ENCODE data around the gene SRRM2.

Gene SRRM2

DNA sequence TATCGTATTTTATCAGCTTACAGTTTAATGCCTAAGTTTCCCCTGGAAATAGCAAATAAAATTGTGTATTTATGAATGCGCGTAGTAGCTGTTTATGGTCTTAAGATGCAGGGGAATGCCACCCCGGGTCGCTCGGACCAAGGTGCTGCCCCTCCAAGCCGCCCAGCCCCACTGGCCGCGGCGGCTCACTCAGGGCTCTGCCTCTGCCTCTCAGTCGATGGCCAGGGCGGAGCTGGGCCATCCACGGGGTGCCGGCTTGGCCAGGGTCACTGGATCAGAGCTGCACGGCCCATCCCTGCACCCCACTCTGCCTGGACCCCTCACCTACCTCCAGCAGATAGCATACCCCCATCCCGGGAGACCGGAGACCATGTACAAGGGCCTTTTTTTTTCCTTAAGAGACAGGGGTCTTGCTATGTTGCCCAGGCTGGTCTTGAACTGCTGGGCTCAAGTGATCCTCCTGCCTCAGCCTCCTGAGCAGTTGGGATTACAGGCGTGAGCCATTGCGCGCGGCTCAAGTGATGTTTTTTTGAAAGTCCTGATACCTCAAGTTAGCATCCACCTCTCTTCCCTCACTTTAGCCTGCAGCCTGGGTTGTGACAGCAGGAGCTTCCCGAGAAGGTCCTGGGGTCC, 43.4 kb upstream of the SRRM2 start:
- Histone ChIP-seq H3K36me3 (ENCODE audit: control insufficient read depth, insufficient read depth, low read length) (peaks cover 39% of the 10 kb centered on the region), H3K4me3 (ENCODE audit: insufficient read depth, low read depth, low read length, poor library complexity, severe bottlenecking) (no peak overlapping the region), H3K9me3 (ENCODE audit: control insufficient read depth, low read length) (no peaks in the 10 kb centered on the region), H3K4me1 (ENCODE audit: control insufficient read depth, insufficient read depth, low read length, poor library complexity, severe bottlenecking) (no peaks in the 10 kb centered on the region), H3K27ac (ENCODE audit: insufficient read depth, low read length, poor library complexity, severe bottlenecking) (no peak overlapping the region), H3K27me3 (replicated peaks; ENCODE audit: control insufficient read depth, insufficient read depth, low read length, poor library complexity, severe bottlenecking) (no peaks in the 10 kb centered on the region)
- no peak for DNase-seq

GRCh38 chr16:2709588-2709984, 42.9 kb upstream of the SRRM2 start:
- no peak overlapping the region for H3K4me3 ChIP-seq (ENCODE audit: insufficient read depth, low read depth, low read length, poor library complexity, severe bottlenecking)
- H3K4me1 ChIP-seq (ENCODE audit: control insufficient read depth, insufficient read depth, low read length, poor library complexity, severe bottlenecking), result no peaks in the 10 kb centered on the region
- H3K36me3 ChIP-seq (ENCODE audit: control insufficient read depth, insufficient read depth, low read length), result peaks cover 36% of the 10 kb centered on the region
- H3K27ac ChIP-seq (ENCODE audit: insufficient read depth, low read length, poor library complexity, severe bottlenecking), result no peak overlapping the region
- H3K9me3 ChIP-seq (ENCODE audit: control insufficient read depth, low read length), result no peaks in the 10 kb centered on the region
- DNase-seq, result no peak
- H3K27me3 ChIP-seq (replicated peaks; ENCODE audit: control insufficient read depth, insufficient read depth, low read length, poor library complexity, severe bottlenecking), result no peaks in the 10 kb centered on the region

GRCh38 chr16:2710021-2710710, 42.3 kb upstream of the SRRM2 start:
- no peak for DNase-seq
- Histone ChIP-seq H3K4me3 (ENCODE audit: insufficient read depth, low read depth, low read length, poor library complexity, severe bottlenecking) (no peak overlapping the region), H3K27me3 (replicated peaks; ENCODE audit: control insufficient read depth, insufficient read depth, low read length, poor library complexity, severe bottlenecking) (no peaks in the 10 kb centered on the region), H3K9me3 (ENCODE audit: control insufficient read depth, low read length) (no peaks in the 10 kb centered on the region), H3K27ac (ENCODE audit: insufficient read depth, low read length, poor library complexity, severe bottlenecking) (no peak overlapping the region), H3K4me1 (ENCODE audit: control insufficient read depth, insufficient read depth, low read length, poor library complexity, severe bottlenecking) (peaks cover under 1% of the 10 kb centered on the region), H3K36me3 (ENCODE audit: control insufficient read depth, insufficient read depth, low read length) (peaks cover 31% of the 10 kb centered on the region)

GRCh38 chr16:2710711-2711231, 41.7 kb upstream of the SRRM2 start:
- H3K27ac ChIP-seq (ENCODE audit: insufficient read depth, low read length, poor library complexity, severe bottlenecking), result no peak overlapping the region
- no peak overlapping the region for H3K4me3 ChIP-seq (ENCODE audit: insufficient read depth, low read depth, low read length, poor library complexity, severe bottlenecking)
- no peaks in the 10 kb centered on the region for H3K9me3 ChIP-seq (ENCODE audit: control insufficient read depth, low read length)

GRCh38 chr16:2711370-2712062, 40.9 kb upstream of the SRRM2 start:
- no peak overlapping the region for H3K4me3 ChIP-seq (ENCODE audit: insufficient read depth, low read depth, low read length, poor library complexity, severe bottlenecking)
- no peaks in the 10 kb centered on the region for H3K27me3 ChIP-seq (replicated peaks; ENCODE audit: control insufficient read depth, insufficient read depth, low read length, poor library complexity, severe bottlenecking)
- DNase-seq, result no peak
- no peak overlapping the region for H3K27ac ChIP-seq (ENCODE audit: insufficient read depth, low read length, poor library complexity, severe bottlenecking)
- H3K36me3 ChIP-seq (ENCODE audit: control insufficient read depth, insufficient read depth, low read length), result peaks cover 22% of the 10 kb centered on the region
- no peaks in the 10 kb centered on the region for H3K9me3 ChIP-seq (ENCODE audit: control insufficient read depth, low read length)
- peaks cover 9% of the 10 kb centered on the region for H3K4me1 ChIP-seq (ENCODE audit: control insufficient read depth, insufficient read depth, low read length, poor library complexity, severe bottlenecking)

More at GRCh38 chr16:2710711-2711231, 41.7 kb upstream of the SRRM2 start:
- H3K36me3 ChIP-seq (ENCODE audit: control insufficient read depth, insufficient read depth, low read length), result peaks cover 24% of the 10 kb centered on the region
- H3K27me3 ChIP-seq (replicated peaks; ENCODE audit: control insufficient read depth, insufficient read depth, low read length, poor library complexity, severe bottlenecking), result no peaks in the 10 kb centered on the region
- no peak for DNase-seq
- H3K4me1 ChIP-seq (ENCODE audit: control insufficient read depth, insufficient read depth, low read length, poor library complexity, severe bottlenecking), result peaks cover 7% of the 10 kb centered on the region

DNA sequence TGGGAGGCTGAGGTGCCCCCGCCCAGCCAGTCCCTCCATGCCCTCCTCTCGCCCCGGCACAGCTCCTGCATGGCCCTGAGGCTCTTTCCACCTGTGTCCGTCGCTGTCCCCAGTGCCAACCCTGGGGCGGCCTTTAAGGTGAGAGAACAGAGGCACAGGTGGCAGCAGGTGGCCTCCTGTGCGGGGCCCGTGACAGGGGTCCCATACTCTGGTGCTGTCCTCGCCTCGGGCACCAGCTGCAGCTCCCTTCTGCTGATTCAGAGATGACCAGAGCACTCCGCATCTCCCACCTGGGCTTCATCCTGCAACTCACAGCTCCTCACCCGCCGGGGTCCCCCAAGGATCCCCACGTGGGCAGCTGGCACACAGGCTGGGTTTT, 40.4 kb upstream of the SRRM2 start:
- H3K36me3 ChIP-seq (ENCODE audit: control insufficient read depth, insufficient read depth, low read length), result peaks cover 22% of the 10 kb centered on the region
- no peak overlapping the region for H3K4me3 ChIP-seq (ENCODE audit: insufficient read depth, low read depth, low read length, poor library complexity, severe bottlenecking)
- peaks cover 9% of the 10 kb centered on the region for H3K4me1 ChIP-seq (ENCODE audit: control insufficient read depth, insufficient read depth, low read length, poor library complexity, severe bottlenecking)
- no peaks in the 10 kb centered on the region for H3K9me3 ChIP-seq (ENCODE audit: control insufficient read depth, low read length)
- DNase-seq, result no peak
- H3K27me3 ChIP-seq (replicated peaks; ENCODE audit: control insufficient read depth, insufficient read depth, low read length, poor library complexity, severe bottlenecking), result no peaks in the 10 kb centered on the region
- no peak overlapping the region for H3K27ac ChIP-seq (ENCODE audit: insufficient read depth, low read length, poor library complexity, severe bottlenecking)

GRCh38 chr16:2712546-2712945, 39.9 kb upstream of the SRRM2 start:
- H3K27me3 ChIP-seq (replicated peaks; ENCODE audit: control insufficient read depth, insufficient read depth, low read length, poor library complexity, severe bottlenecking), result no peaks in the 10 kb centered on the region
- H3K36me3 ChIP-seq (ENCODE audit: control insufficient read depth, insufficient read depth, low read length), result peaks cover 18% of the 10 kb centered on the region
- no peak overlapping the region for H3K4me3 ChIP-seq (ENCODE audit: insufficient read depth, low read depth, low read length, poor library complexity, severe bottlenecking)
- H3K9me3 ChIP-seq (ENCODE audit: control insufficient read depth, low read length), result no peaks in the 10 kb centered on the region
- no peak for DNase-seq
- H3K4me1 ChIP-seq (ENCODE audit: control insufficient read depth, insufficient read depth, low read length, poor library complexity, severe bottlenecking), result peaks cover 9% of the 10 kb centered on the region
- H3K27ac ChIP-seq (ENCODE audit: insufficient read depth, low read length, poor library complexity, severe bottlenecking), result no peak overlapping the region

DNA sequence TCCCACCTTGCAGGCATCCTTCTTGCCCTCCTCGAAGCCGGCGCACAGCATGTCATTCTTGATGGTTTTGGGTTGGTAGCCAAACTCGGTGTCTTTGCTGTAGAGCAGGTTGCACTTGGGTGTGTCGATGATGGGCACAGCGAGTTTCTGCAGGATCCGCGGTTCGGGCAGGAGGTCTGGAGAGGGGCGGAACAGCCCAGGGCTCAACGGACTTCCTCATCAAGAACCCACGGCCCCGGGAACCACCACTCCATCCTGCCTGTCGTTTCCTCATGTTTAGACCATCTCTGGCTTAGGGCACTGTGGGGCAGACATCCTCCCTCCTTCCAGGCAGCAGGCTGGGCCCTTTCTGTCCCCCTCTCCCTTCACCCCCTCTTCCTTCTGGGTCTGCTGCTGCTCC, 38.9 kb upstream of the SRRM2 start:
- Histone ChIP-seq H3K9me3 (ENCODE audit: control insufficient read depth, low read length) (no peaks in the 10 kb centered on the region), H3K4me1 (ENCODE audit: control insufficient read depth, insufficient read depth, low read length, poor library complexity, severe bottlenecking) (peaks cover 9% of the 10 kb centered on the region), H3K4me3 (ENCODE audit: insufficient read depth, low read depth, low read length, poor library complexity, severe bottlenecking) (no peak overlapping the region), H3K36me3 (ENCODE audit: control insufficient read depth, insufficient read depth, low read length) (peaks cover 8% of the 10 kb centered on the region), H3K27me3 (replicated peaks; ENCODE audit: control insufficient read depth, insufficient read depth, low read length, poor library complexity, severe bottlenecking) (no peaks in the 10 kb centered on the region), H3K27ac (ENCODE audit: insufficient read depth, low read length, poor library complexity, severe bottlenecking) (no peak overlapping the region)
- DNase-seq, result no peak

DNA sequence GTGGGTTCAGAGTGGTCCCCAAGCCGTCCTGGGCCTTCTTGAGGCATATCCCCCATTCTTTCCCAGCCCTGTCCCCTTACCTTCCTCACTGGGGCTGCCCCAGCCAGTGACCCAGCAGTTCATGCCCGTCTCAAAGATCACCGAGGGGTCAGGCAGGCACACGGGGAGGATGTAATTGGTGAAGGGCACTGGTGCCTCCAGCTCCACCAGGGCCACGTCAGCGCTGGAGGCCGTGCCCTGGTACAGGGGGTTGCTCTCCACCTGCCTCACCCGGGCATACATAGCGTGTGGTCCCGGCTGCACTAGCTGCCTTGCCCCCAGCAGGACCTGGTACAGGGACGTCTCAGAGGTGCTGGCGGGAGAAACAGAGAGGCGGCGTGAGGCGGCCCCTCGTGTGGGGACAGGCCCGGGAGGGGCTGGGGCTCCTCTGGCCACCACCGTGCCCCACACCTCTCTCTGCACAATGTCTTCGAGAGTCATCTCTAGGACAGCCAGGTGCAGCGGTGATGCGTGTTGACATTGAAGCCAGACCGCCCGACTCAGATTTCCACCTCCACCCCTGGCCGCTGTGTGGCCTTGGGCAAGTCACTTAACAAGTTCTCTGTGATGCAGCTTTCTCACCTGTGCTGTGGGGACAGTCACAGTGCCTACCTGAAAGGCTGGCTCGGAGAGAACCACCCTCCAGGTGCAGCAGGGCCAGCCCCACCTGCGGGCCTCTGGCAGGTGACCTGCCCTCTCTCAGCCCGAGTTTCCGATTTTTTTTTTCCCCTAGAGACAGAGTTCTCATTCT, 38.3 kb upstream of the SRRM2 start:
- H3K27me3 ChIP-seq (replicated peaks; ENCODE audit: control insufficient read depth, insufficient read depth, low read length, poor library complexity, severe bottlenecking), result no peaks in the 10 kb centered on the region
- DNase-seq, result no peak
- no peak overlapping the region for H3K4me3 ChIP-seq (ENCODE audit: insufficient read depth, low read depth, low read length, poor library complexity, severe bottlenecking)
- peaks cover 6% of the 10 kb centered on the region for H3K36me3 ChIP-seq (ENCODE audit: control insufficient read depth, insufficient read depth, low read length)
- no peak overlapping the region for H3K27ac ChIP-seq (ENCODE audit: insufficient read depth, low read length, poor library complexity, severe bottlenecking)
- H3K9me3 ChIP-seq (ENCODE audit: control insufficient read depth, low read length), result no peaks in the 10 kb centered on the region
- peaks cover 9% of the 10 kb centered on the region for H3K4me1 ChIP-seq (ENCODE audit: control insufficient read depth, insufficient read depth, low read length, poor library complexity, severe bottlenecking)

Data from effector memory CD4-positive, alpha-beta T cell (primary cell).